ENCODE measurements around the gene PLA2G4A.

PLA2G4A gene

GRCh38 chr1:186993996-186994395 lies 165.2 kb downstream of the PLA2G4A start:
- Histone ChIP-seq H3K23ac (ENCODE audit: low read length in 2 of 2) (no peak overlapping the region), H3K9me3 (ENCODE audit: control insufficient read depth, low read length) (no peaks in the 10 kb centered on the region), H3K4ac (ENCODE audit: low read depth in 1 of 2, low read length in 2 of 2) (no peak overlapping the region), H3K4me3 (ENCODE audit: insufficient read depth in 1 of 2, low read depth in 1 of 2, low read length in 2 of 2) (no peak overlapping the region), H4K8ac (ENCODE audit: low read length) (no peak overlapping the region), H3K4me2 (ENCODE audit: low read length, poor library complexity, severe bottlenecking) (no peak overlapping the region), H3K79me1 (replicated peaks; ENCODE audit: low read length, poor library complexity, severe bottlenecking) (no peaks in the 10 kb centered on the region), H3K14ac (ENCODE audit: low read length in 2 of 2) (no peak overlapping the region), H3K36me3 (ENCODE audit: control insufficient read depth in 1 of 2, insufficient read depth in 2 of 2, low read depth in 1 of 2, low read length in 2 of 2) (no peaks in the 10 kb centered on the region), H2BK12ac (ENCODE audit: low read length in 2 of 2) (no peak overlapping the region), H3K18ac (ENCODE audit: low read depth in 1 of 2, low read length in 2 of 2) (no peak overlapping the region), H4K91ac (ENCODE audit: low read length) (no peak overlapping the region), H2AFZ (ENCODE audit: low read depth, low read length) (no peak overlapping the region), H3K27me3 (ENCODE audit: control insufficient read depth in 1 of 2, insufficient read depth in 1 of 2, low read length in 2 of 2) (no peaks in the 10 kb centered on the region), H3K9ac (ENCODE audit: low read length) (no peak overlapping the region), H2BK120ac (ENCODE audit: low read depth, low read length) (no peak overlapping the region), H3K4me1 (ENCODE audit: control insufficient read depth, insufficient read depth, low read depth, low read length) (no peaks in the 10 kb centered on the region), H3K27ac (ENCODE audit: low read length, poor library complexity, severe bottlenecking) (no peak overlapping the region), H2AK5ac (ENCODE audit: low read length, severe bottlenecking) (no peak overlapping the region), H2BK5ac (ENCODE audit: low read depth, low read length, poor library complexity, severe bottlenecking) (no peak overlapping the region), H2BK15ac (ENCODE audit: low read depth, poor library complexity, severe bottlenecking) (no peak overlapping the region)
- no peak for DNase-seq
- WGBS, result 56% methylated on average over 2 of the region's 3 CpGs

- Histone ChIP-seq H2BK120ac (ENCODE audit: low read depth, low read length) (no peak overlapping the region), H3K27ac (ENCODE audit: low read length, poor library complexity, severe bottlenecking) (no peak overlapping the region), H2BK15ac (ENCODE audit: low read depth, poor library complexity, severe bottlenecking) (no peak overlapping the region), H2BK12ac (ENCODE audit: low read length in 2 of 2) (no peak overlapping the region), H3K4me3 (ENCODE audit: insufficient read depth in 1 of 2, low read depth in 1 of 2, low read length in 2 of 2) (no peak overlapping the region), H3K9ac (ENCODE audit: low read length) (no peak overlapping the region), H3K23ac (ENCODE audit: low read length in 2 of 2) (no peak overlapping the region), H2BK5ac (ENCODE audit: low read depth, low read length, poor library complexity, severe bottlenecking) (no peak overlapping the region), H4K91ac (ENCODE audit: low read length) (no peak overlapping the region), H3K18ac (ENCODE audit: low read depth in 1 of 2, low read length in 2 of 2) (no peak overlapping the region), H2AFZ (ENCODE audit: low read depth, low read length) (no peak overlapping the region), H3K4ac (ENCODE audit: low read depth in 1 of 2, low read length in 2 of 2) (no peak overlapping the region), H3K79me1 (replicated peaks; ENCODE audit: low read length, poor library complexity, severe bottlenecking) (no peaks in the 10 kb centered on the region), H2AK5ac (ENCODE audit: low read length, severe bottlenecking) (no peak overlapping the region), H3K4me2 (ENCODE audit: low read length, poor library complexity, severe bottlenecking) (no peak overlapping the region), H3K36me3 (ENCODE audit: control insufficient read depth in 1 of 2, insufficient read depth in 2 of 2, low read depth in 1 of 2, low read length in 2 of 2) (no peaks in the 10 kb centered on the region), H3K14ac (ENCODE audit: low read length in 2 of 2) (no peak overlapping the region), H3K4me1 (ENCODE audit: control insufficient read depth, insufficient read depth, low read depth, low read length) (no peaks in the 10 kb centered on the region), H3K9me3 (ENCODE audit: control insufficient read depth, low read length) (no peaks in the 10 kb centered on the region), H4K8ac (ENCODE audit: low read length) (no peak overlapping the region), H3K27me3 (ENCODE audit: control insufficient read depth in 1 of 2, insufficient read depth in 1 of 2, low read length in 2 of 2) (no peaks in the 10 kb centered on the region)
- DNase-seq, result no peak
- 100% methylated on average over 1 of the region's 1 CpG for WGBS
Measured at GRCh38 chr1:186994897-186995296, 166.1 kb downstream of the PLA2G4A start.

GRCh38 chr1:186996816-186997215 lies 168.1 kb downstream of the PLA2G4A start:
- no peak overlapping the region for H3K9ac ChIP-seq (ENCODE audit: low read length)
- no peak overlapping the region for H3K4ac ChIP-seq (ENCODE audit: low read depth in 1 of 2, low read length in 2 of 2)
- H4K8ac ChIP-seq (ENCODE audit: low read length), result no peak overlapping the region
- H2AK5ac ChIP-seq (ENCODE audit: low read length, severe bottlenecking), result no peak overlapping the region
- H3K4me3 ChIP-seq (ENCODE audit: insufficient read depth in 1 of 2, low read depth in 1 of 2, low read length in 2 of 2), result no peak overlapping the region
- no peak overlapping the region for H2BK5ac ChIP-seq (ENCODE audit: low read depth, low read length, poor library complexity, severe bottlenecking)
- DNase-seq, result no peak
- H2AFZ ChIP-seq (ENCODE audit: low read depth, low read length), result no peak overlapping the region
- no peaks in the 10 kb centered on the region for H3K4me1 ChIP-seq (ENCODE audit: control insufficient read depth, insufficient read depth, low read depth, low read length)
- no peak overlapping the region for H3K18ac ChIP-seq (ENCODE audit: low read depth in 1 of 2, low read length in 2 of 2)
- no peak overlapping the region for H2BK15ac ChIP-seq (ENCODE audit: low read depth, poor library complexity, severe bottlenecking)
- H3K9me3 ChIP-seq (ENCODE audit: control insufficient read depth, low read length), result no peaks in the 10 kb centered on the region
- no peak overlapping the region for H2BK120ac ChIP-seq (ENCODE audit: low read depth, low read length)
- H2BK12ac ChIP-seq (ENCODE audit: low read length in 2 of 2), result no peak overlapping the region
- no peaks in the 10 kb centered on the region for H3K36me3 ChIP-seq (ENCODE audit: control insufficient read depth in 1 of 2, insufficient read depth in 2 of 2, low read depth in 1 of 2, low read length in 2 of 2)
- no peak overlapping the region for H3K27ac ChIP-seq (ENCODE audit: low read length, poor library complexity, severe bottlenecking)
- H3K14ac ChIP-seq (ENCODE audit: low read length in 2 of 2), result no peak overlapping the region
- H3K4me2 ChIP-seq (ENCODE audit: low read length, poor library complexity, severe bottlenecking), result no peak overlapping the region
- WGBS, result 88% methylated on average over 1 of the region's 1 CpG
- no peaks in the 10 kb centered on the region for H3K27me3 ChIP-seq (ENCODE audit: control insufficient read depth in 1 of 2, insufficient read depth in 1 of 2, low read length in 2 of 2)
- no peaks in the 10 kb centered on the region for H3K79me1 ChIP-seq (replicated peaks; ENCODE audit: low read length, poor library complexity, severe bottlenecking)
- H3K23ac ChIP-seq (ENCODE audit: low read length in 2 of 2), result no peak overlapping the region
- H4K91ac ChIP-seq (ENCODE audit: low read length), result no peak overlapping the region

- Histone ChIP-seq H3K9me3 (ENCODE audit: control insufficient read depth, low read length) (no peaks in the 10 kb centered on the region), H2BK5ac (ENCODE audit: low read depth, low read length, poor library complexity, severe bottlenecking) (no peak overlapping the region), H3K18ac (ENCODE audit: low read depth in 1 of 2, low read length in 2 of 2) (no peak overlapping the region), H2BK120ac (ENCODE audit: low read depth, low read length) (no peak overlapping the region), H3K4ac (ENCODE audit: low read depth in 1 of 2, low read length in 2 of 2) (no peak overlapping the region), H2BK15ac (ENCODE audit: low read depth, poor library complexity, severe bottlenecking) (no peak overlapping the region), H3K23ac (ENCODE audit: low read length in 2 of 2) (no peak overlapping the region), H3K27ac (ENCODE audit: low read length, poor library complexity, severe bottlenecking) (no peak overlapping the region), H4K91ac (ENCODE audit: low read length) (no peak overlapping the region), H2AFZ (ENCODE audit: low read depth, low read length) (no peak overlapping the region), H3K27me3 (ENCODE audit: control insufficient read depth in 1 of 2, insufficient read depth in 1 of 2, low read length in 2 of 2) (no peaks in the 10 kb centered on the region), H3K4me1 (ENCODE audit: control insufficient read depth, insufficient read depth, low read depth, low read length) (no peaks in the 10 kb centered on the region), H3K36me3 (ENCODE audit: control insufficient read depth in 1 of 2, insufficient read depth in 2 of 2, low read depth in 1 of 2, low read length in 2 of 2) (no peaks in the 10 kb centered on the region), H3K79me1 (replicated peaks; ENCODE audit: low read length, poor library complexity, severe bottlenecking) (no peaks in the 10 kb centered on the region), H3K14ac (ENCODE audit: low read length in 2 of 2) (no peak overlapping the region), H3K9ac (ENCODE audit: low read length) (no peak overlapping the region), H4K8ac (ENCODE audit: low read length) (no peak overlapping the region), H3K4me3 (ENCODE audit: insufficient read depth in 1 of 2, low read depth in 1 of 2, low read length in 2 of 2) (no peak overlapping the region), H2AK5ac (ENCODE audit: low read length, severe bottlenecking) (no peak overlapping the region), H3K4me2 (ENCODE audit: low read length, poor library complexity, severe bottlenecking) (no peak overlapping the region), H2BK12ac (ENCODE audit: low read length in 2 of 2) (no peak overlapping the region)
- no CpG with 5 or more reads among the region's 1 CpG for WGBS
- DNase-seq, result no peak
Measured at GRCh38 chr1:186997877-186998276, 169.1 kb downstream of the PLA2G4A start.

All from mesenchymal stem cell (in vitro differentiated cells and primary cell).